MCF 10A (cell line): ENCODE results near the gene NFXL1. TPM values are rescaled to one million over a fixed set of nuclear protein-coding genes. Genes with fewer than 3 reads are reported as not detected.
"Not testable (repeated sequence)": the region's sequence is repeated elsewhere in the genome, so short reads cannot be mapped to it uniquely, and the experiment has no call there.

ENCODE experiments used
- BruUV-seq: library from RNA; stranded (reverse); fragments of 400-500 nt; replicated peaks from 2 replicates; lab custom pipeline; 2021; lab: Mats Ljungman, UMichigan
- CTCF ChIA-PET: fragments of 300-600 bp; sonication (Branson Sonifier 250); formaldehyde crosslinking; extraction: SDS; loops from one replicate; lab custom pipeline; 2021; ENCODE audit warnings: antibody characterized with exemption, inconsistent platforms; lab: Yijun Ruan, JAX
- POLR2A ChIA-PET: fragments of 300-600, 350-650 bp; sonication (Branson Sonifier 250); formaldehyde crosslinking; extraction: SDS; loops from one replicate; lab custom pipeline; 2020; ENCODE audit warnings: antibody characterized with exemption, inconsistent platforms; lab: Yijun Ruan, JAX
- DNase-seq: peaks from one replicate; pipeline ENCODE4 v3.0.0-alpha.2; 2018; ENCODE audit not compliant: unreplicated experiment
- H3K27ac Mint-ChIP-seq: one replicate; pipeline ENCODE4 v1.8.0; 2022; ENCODE audit warnings: mild to moderate bottlenecking, low read depth, mixed read lengths; ENCODE audit not compliant: unreplicated experiment
- H3K27me3 Mint-ChIP-seq: one replicate; pipeline ENCODE4 v1.8.0; 2022; ENCODE audit warnings: mixed read lengths; ENCODE audit not compliant: insufficient read depth, unreplicated experiment
- H3K36me3 Mint-ChIP-seq: one replicate; pipeline ENCODE4 v1.8.0; 2022; ENCODE audit warnings: mild to moderate bottlenecking, moderate library complexity, mixed read lengths; ENCODE audit not compliant: insufficient read depth, unreplicated experiment
- H3K4me1 Mint-ChIP-seq: one replicate; pipeline ENCODE4 v1.8.0; 2022; ENCODE audit warnings: mixed read lengths; ENCODE audit not compliant: insufficient read depth, unreplicated experiment
- H3K4me3 Mint-ChIP-seq: one replicate; pipeline ENCODE4 v1.8.0; 2022; ENCODE audit warnings: mild to moderate bottlenecking, moderate library complexity, mixed read lengths; ENCODE audit not compliant: unreplicated experiment
- H3K9me3 Mint-ChIP-seq: one replicate; pipeline ENCODE4 v1.8.0; 2022; ENCODE audit warnings: mixed read lengths; ENCODE audit not compliant: unreplicated experiment
- intact Hi-C: fragments of 100-400 bp; cut with micrococcal nuclease; formaldehyde crosslinking; loops from 2 replicates; pipeline ENCODE4 v1.14.1; 2022
- total RNA-seq: library from RNA; stranded (reverse); gene quantifications from 2 replicates; pipeline ENCODE4 v1.2.3, GENCODE V29; 2022
- TF ChIP-seq, protein P1 (sequence below): fragments of 200-600 bp; IDR thresholded peaks from one replicate; pipeline ENCODE4 v1.8.0; 2022; ENCODE audit warnings: antibody characterized with exemption, mild to moderate bottlenecking; ENCODE audit not compliant: unreplicated experiment

NFXL1 gene
- total RNA-seq, 1 experiment from 2014 or later = 52.4 TPM

DNA sequence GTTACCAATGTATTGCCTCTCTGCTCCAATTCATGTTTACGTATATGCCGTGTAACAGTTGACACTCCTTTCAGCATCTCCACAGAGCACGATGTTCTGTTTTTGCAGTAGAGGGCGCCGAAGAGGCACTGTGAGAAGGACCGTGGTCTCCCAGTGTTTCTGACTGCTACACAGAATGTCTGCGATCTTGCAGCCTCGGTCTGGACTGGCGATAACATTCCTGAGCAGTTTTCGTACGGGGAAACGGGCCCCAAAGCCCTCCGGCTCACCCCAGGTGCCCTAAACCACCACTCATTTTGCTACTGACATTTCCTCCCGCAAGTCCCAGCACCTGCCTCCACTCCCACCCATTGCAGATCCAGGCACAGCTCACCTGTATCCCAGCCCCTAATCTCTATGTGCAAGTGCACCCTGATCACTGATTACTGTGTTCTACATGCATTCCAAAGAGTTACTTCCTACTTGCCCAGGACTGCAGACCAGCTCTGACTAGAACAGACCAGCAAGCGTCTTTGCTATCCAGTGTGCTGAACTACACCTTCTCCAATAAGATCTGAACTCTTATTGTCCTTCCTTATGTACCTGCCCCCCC, 12.4 kb upstream of the NFXL1 start:
- H3K27ac Mint-ChIP-seq = no peak overlapping the region
- TF ChIP-seq, protein P1, sequence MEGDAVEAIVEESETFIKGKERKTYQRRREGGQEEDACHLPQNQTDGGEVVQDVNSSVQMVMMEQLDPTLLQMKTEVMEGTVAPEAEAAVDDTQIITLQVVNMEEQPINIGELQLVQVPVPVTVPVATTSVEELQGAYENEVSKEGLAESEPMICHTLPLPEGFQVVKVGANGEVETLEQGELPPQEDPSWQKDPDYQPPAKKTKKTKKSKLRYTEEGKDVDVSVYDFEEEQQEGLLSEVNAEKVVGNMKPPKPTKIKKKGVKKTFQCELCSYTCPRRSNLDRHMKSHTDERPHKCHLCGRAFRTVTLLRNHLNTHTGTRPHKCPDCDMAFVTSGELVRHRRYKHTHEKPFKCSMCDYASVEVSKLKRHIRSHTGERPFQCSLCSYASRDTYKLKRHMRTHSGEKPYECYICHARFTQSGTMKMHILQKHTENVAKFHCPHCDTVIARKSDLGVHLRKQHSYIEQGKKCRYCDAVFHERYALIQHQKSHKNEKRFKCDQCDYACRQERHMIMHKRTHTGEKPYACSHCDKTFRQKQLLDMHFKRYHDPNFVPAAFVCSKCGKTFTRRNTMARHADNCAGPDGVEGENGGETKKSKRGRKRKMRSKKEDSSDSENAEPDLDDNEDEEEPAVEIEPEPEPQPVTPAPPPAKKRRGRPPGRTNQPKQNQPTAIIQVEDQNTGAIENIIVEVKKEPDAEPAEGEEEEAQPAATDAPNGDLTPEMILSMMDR = peak; percentile 39

GRCh38 chr4:47923261-47923608, 8.9 kb upstream of the NFXL1 start:
- H3K4me1 Mint-ChIP-seq, DNase-seq, H3K9me3 Mint-ChIP-seq, intact Hi-C loops, H3K4me3 Mint-ChIP-seq, H3K27ac Mint-ChIP-seq, CTCF ChIA-PET, H3K27me3 Mint-ChIP-seq, BruUV-seq, H3K36me3 Mint-ChIP-seq, POLR2A ChIA-PET: not testable (repeated sequence)

More for the DNA sequence above, 12.4 kb upstream of the NFXL1 start:
- peak overlapping the region; percentile 47 for H3K4me3 Mint-ChIP-seq
- no peaks in the 10 kb centered on the region for H3K9me3 Mint-ChIP-seq
- POLR2A ChIA-PET = interaction anchor here (3.4 kb wide), 1 partner anchor 12 kb away, joined by 9 read pairs; the partner anchor contains the start of gene NFXL1
- intact Hi-C loops = loop anchor here (2.0 kb wide), 1 partner anchor 160 kb away; no protein-coding TSS in a partner anchor
- CTCF ChIA-PET = interaction anchor here (0.6 to 1.4 kb wide), 4 partner anchors 8 to 160 kb away, joined by 3 to 4 read pairs (median 4); no protein-coding TSS in a partner anchor
- H3K4me1 Mint-ChIP-seq = peaks cover 18% of the 10 kb centered on the region
- DNase-seq = peak; percentile 62
- no TSS peak for BruUV-seq
- no peaks in the 10 kb centered on the region for H3K27me3 Mint-ChIP-seq
- no peaks in the 10 kb centered on the region for H3K36me3 Mint-ChIP-seq

DNA sequence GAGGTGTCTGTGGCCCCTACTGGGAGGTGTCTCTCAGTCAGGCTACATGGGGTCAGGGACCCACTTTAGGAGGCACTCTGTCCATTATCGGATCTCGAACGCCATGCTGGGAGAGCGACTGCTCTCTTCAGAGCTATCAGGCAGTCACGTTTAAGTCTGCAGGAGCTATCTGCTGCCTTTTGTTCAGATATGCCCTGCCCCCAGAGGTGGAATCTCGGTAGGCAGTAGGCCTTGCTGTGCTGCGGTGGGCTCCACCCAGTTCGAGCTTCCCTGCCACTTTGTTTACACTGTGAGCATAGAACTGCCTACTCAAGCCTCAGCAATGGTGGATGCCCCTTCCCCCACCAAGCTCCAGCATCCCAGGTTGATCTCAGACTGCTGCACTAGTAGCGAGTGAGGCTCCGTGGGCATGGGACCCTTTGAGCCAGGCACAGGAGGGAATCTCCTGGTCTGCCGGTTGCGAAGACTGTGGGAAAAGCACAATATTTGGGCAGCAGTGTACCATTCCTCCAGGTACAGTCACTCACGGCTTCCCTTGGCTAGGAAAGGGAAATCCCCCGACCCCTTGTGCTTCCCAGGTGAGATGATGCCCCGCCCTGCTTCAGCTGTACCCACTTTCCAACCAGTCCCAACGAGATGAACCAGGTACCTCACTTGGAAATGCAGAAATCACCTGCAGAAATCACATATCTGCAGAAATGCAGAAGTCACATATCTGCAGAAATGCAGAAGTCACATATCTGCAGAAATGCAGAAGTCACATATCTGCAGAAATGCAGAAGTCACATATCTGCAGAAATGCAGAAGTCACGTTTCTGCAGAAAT, 8.3 kb upstream of the NFXL1 start:
- H3K36me3 Mint-ChIP-seq, H3K4me1 Mint-ChIP-seq, BruUV-seq, H3K27ac Mint-ChIP-seq, H3K9me3 Mint-ChIP-seq, intact Hi-C loops, H3K27me3 Mint-ChIP-seq, H3K4me3 Mint-ChIP-seq, POLR2A ChIA-PET, DNase-seq: not testable (repeated sequence)
- CTCF ChIA-PET = interaction anchor here (0.9 kb wide), 1 partner anchor 11 kb away, joined by 3 read pairs; no protein-coding TSS in a partner anchor

GRCh38 chr4:47917163-47917562, 2.8 kb upstream of the NFXL1 start:
- CTCF ChIA-PET = interaction anchor here (0.6 to 3.1 kb wide), 5 partner anchors 17 to 205 kb away, joined by 3 to 14 read pairs (median 4); no protein-coding TSS in a partner anchor
- H3K36me3 Mint-ChIP-seq, H3K27ac Mint-ChIP-seq, BruUV-seq, POLR2A ChIA-PET, H3K4me3 Mint-ChIP-seq, intact Hi-C loops, H3K27me3 Mint-ChIP-seq, H3K9me3 Mint-ChIP-seq, DNase-seq: not testable (repeated sequence)
- peaks cover 15% of the 10 kb centered on the region for H3K4me1 Mint-ChIP-seq

DNA sequence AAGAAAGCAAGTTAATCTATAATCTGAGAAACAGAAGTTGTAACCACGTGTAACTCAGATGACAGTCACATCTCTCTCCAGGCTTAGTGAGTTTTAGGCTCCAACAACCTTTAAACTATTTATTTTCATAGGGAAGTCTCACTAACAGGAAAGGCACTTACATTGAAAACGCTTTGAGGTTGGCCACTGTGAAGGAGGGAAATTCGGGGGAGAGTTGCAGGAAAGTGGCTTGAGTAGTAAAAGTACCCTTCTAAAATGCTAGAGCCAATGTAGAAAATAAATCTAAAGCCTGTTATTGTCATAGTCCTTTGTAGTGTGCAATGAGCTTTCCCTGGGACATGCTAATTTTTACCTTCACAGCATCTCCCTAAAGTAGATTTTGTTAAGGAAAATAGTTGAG, 995 bp upstream of the NFXL1 start:
- Mint-ChIP-seq H3K27ac (no peak overlapping the region), H3K36me3 (peaks cover 13% of the 10 kb centered on the region), H3K4me1 (peaks cover 20% of the 10 kb centered on the region), H3K9me3 (peaks cover 7% of the 10 kb centered on the region), H3K4me3 (peak overlapping the region; percentile 88), H3K27me3 (no peaks in the 10 kb centered on the region)
- ChIA-PET POLR2A (interaction anchor here (1.3 to 2.4 kb wide), 3 partner anchors 12 to 175 kb away, joined by 4 to 9 read pairs (median 5); no protein-coding TSS in a partner anchor), CTCF (interaction anchor here (3.1 kb wide), 1 partner anchor 19 kb away, joined by 14 read pairs; no protein-coding TSS in a partner anchor)
- no TSS peak for BruUV-seq
- no peak for DNase-seq
- intact Hi-C loops = no loop called here
- TF ChIP-seq, protein P1 = no peak
